HepG2 (cell line): ENCODE data around the gene LYRM4. TPM values are rescaled to one million over a fixed set of nuclear protein-coding genes. Genes with fewer than 3 reads are reported as not detected.

ENCODE experiments used
- BRCA1 ChIP-seq: sonication (generic); formaldehyde crosslinking; IDR thresholded peaks from 2 replicates; pipeline ENCODE4 v1.4.0; 2020; ENCODE audit warnings: missing genetic modification reagents
- ERF ChIP-seq: IDR thresholded peaks from 2 replicates; pipeline ENCODE4 v1.6.1; 2018; ENCODE audit warnings: missing biosample characterization, missing genetic modification reagents
- GATA4 ChIP-seq: sonication (generic); IDR thresholded peaks from 2 replicates; pipeline ENCODE4 v1.6.1; 2016; ENCODE audit warnings: antibody characterized with exemption, low read depth, borderline replicate concordance
- HOXD1 ChIP-seq: sonication (generic); formaldehyde crosslinking; IDR thresholded peaks from 2 replicates; pipeline ENCODE4 v1.5.0; 2020; ENCODE audit warnings: missing genetic modification reagents
- JDP2 ChIP-seq: sonication (generic); formaldehyde crosslinking; IDR thresholded peaks from 2 replicates; pipeline ENCODE4 v1.8.1; 2022; ENCODE audit warnings: missing genetic modification reagents, borderline replicate concordance
- KDM4B ChIP-seq: sonication (generic); formaldehyde crosslinking; IDR thresholded peaks from 2 replicates; pipeline ENCODE4 v1.4.0; 2020; ENCODE audit warnings: missing genetic modification reagents
- ZNF790 ChIP-seq: sonication (generic); formaldehyde crosslinking; IDR thresholded peaks from 2 replicates; pipeline ENCODE4 v1.8.0; 2022; ENCODE audit warnings: missing genetic modification reagents, mild to moderate bottlenecking, borderline replicate concordance
- polyA plus RNA-seq, 8 experiments: library from polyadenylated mRNA; depleted of rRNA in 3 of 8; stranded (reverse) in 7 of 8; unstranded in 1 of 8; fragments of >200 nt; fragmentation: Illumina TruSeq in 4 of 8; extraction: Trizol in 4 of 8; gene quantifications; 2 replicates each; pipeline versions ENCODE4 v1.2.1 to v1.2.3, GENCODE V29; 2011 to 2016; ENCODE audit warnings: low read depth in 4 of 8, missing spikeins in 1 of 8, mixed read lengths in 1 of 8; ENCODE audit not compliant: insufficient read depth in 1 of 8
- total RNA-seq, 5 experiments: library from RNA; depleted of rRNA; stranded (reverse); fragments of >200 nt; fragmentation: Illumina TruSeq; extraction: Trizol; gene quantifications; 2 replicates each; pipeline ENCODE4 v1.2.3, GENCODE V29; 2016; ENCODE audit warnings: low read depth in 1 of 5
- TF ChIP-seq, protein P1 (sequence below): sonication (generic); formaldehyde crosslinking; IDR thresholded peaks from 2 replicates; pipeline ENCODE4 v1.4.0; 2020; ENCODE audit warnings: mild to moderate bottlenecking, low read depth, missing genetic modification reagents
- TF ChIP-seq, protein P2 (sequence below): sonication (generic); formaldehyde crosslinking; IDR thresholded peaks from 2 replicates; pipeline ENCODE4 v1.4.0; 2020; ENCODE audit warnings: mild to moderate bottlenecking, missing genetic modification reagents
- TF ChIP-seq, protein P3 (sequence below), 2 experiments: fragments of 450-650 bp in 1 of 2; sonication (generic) in 1 of 2; formaldehyde crosslinking; IDR thresholded peaks; 2 replicates each; pipeline versions ENCODE4 v1.5.0 to v1.8.0; 2020 to 2022; ENCODE audit warnings: mild to moderate bottlenecking in 1 of 2, missing genetic modification reagents in 1 of 2
- TF ChIP-seq, protein P4 (sequence below): sonication (generic); formaldehyde crosslinking; IDR thresholded peaks from 2 replicates; pipeline ENCODE4 v1.5.1; 2020; ENCODE audit warnings: mild to moderate bottlenecking, missing genetic modification reagents, moderate library complexity
- TF ChIP-seq, protein P5 (sequence below): IDR thresholded peaks from 2 replicates; pipeline ENCODE4 v1.6.1; 2016; ENCODE audit warnings: low read depth, control low read depth

LYRM4 gene
- total and polyA plus RNA-seq, 2 of the 13 experiments (the other 11 are each of a cell fraction or from before 2014, with no cell fraction given) = 64.6 to 67.5 TPM

DNA sequence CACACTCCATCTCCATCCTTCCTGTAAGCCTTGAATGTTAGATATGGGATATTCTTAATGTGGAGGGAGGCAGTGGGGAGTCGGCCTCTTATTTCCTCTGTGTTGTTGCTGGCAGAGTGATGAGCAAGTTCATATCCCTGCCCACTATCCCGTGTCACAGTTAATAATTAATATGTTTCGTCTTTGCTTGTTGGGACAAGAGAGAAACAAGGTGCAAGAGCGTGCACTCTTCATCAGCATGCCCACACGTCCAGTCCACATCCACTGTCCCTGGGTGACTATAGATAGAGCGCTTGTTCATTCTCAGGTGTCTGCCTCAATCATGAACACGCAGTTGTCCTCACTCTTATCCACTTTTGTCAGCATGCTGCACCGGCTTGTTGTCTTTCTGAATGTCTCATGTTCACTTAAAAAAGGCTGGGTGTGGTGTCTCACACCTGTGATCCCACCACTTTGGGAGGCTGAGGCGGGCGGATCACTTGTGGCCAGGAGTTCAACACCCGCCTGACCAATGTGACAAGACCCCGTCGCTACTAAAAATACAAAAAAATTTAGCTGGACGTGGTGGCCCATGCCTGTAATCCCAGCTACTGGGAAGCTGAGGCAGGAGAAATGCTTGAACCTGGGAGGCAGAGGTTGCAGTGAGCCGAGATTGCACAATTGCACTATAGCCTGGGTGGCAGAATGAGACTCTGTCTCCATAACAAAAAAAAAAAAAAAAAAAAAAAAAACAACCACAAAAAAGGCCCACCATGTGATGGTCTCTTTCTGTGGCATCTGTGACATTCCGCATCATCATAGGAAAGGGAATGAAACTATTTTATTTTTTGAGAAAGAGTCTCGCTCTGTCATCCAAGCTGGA lies 141.4 kb downstream of the LYRM4 start (continued):
- TF ChIP-seq, protein P1, sequence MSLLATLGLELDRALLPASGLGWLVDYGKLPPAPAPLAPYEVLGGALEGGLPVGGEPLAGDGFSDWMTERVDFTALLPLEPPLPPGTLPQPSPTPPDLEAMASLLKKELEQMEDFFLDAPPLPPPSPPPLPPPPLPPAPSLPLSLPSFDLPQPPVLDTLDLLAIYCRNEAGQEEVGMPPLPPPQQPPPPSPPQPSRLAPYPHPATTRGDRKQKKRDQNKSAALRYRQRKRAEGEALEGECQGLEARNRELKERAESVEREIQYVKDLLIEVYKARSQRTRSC (CRISPR knock-in tag) = 0 out of 2 replicates have a peak, but pooled peaks have one; percentile 54
- TF ChIP-seq, protein P2, sequence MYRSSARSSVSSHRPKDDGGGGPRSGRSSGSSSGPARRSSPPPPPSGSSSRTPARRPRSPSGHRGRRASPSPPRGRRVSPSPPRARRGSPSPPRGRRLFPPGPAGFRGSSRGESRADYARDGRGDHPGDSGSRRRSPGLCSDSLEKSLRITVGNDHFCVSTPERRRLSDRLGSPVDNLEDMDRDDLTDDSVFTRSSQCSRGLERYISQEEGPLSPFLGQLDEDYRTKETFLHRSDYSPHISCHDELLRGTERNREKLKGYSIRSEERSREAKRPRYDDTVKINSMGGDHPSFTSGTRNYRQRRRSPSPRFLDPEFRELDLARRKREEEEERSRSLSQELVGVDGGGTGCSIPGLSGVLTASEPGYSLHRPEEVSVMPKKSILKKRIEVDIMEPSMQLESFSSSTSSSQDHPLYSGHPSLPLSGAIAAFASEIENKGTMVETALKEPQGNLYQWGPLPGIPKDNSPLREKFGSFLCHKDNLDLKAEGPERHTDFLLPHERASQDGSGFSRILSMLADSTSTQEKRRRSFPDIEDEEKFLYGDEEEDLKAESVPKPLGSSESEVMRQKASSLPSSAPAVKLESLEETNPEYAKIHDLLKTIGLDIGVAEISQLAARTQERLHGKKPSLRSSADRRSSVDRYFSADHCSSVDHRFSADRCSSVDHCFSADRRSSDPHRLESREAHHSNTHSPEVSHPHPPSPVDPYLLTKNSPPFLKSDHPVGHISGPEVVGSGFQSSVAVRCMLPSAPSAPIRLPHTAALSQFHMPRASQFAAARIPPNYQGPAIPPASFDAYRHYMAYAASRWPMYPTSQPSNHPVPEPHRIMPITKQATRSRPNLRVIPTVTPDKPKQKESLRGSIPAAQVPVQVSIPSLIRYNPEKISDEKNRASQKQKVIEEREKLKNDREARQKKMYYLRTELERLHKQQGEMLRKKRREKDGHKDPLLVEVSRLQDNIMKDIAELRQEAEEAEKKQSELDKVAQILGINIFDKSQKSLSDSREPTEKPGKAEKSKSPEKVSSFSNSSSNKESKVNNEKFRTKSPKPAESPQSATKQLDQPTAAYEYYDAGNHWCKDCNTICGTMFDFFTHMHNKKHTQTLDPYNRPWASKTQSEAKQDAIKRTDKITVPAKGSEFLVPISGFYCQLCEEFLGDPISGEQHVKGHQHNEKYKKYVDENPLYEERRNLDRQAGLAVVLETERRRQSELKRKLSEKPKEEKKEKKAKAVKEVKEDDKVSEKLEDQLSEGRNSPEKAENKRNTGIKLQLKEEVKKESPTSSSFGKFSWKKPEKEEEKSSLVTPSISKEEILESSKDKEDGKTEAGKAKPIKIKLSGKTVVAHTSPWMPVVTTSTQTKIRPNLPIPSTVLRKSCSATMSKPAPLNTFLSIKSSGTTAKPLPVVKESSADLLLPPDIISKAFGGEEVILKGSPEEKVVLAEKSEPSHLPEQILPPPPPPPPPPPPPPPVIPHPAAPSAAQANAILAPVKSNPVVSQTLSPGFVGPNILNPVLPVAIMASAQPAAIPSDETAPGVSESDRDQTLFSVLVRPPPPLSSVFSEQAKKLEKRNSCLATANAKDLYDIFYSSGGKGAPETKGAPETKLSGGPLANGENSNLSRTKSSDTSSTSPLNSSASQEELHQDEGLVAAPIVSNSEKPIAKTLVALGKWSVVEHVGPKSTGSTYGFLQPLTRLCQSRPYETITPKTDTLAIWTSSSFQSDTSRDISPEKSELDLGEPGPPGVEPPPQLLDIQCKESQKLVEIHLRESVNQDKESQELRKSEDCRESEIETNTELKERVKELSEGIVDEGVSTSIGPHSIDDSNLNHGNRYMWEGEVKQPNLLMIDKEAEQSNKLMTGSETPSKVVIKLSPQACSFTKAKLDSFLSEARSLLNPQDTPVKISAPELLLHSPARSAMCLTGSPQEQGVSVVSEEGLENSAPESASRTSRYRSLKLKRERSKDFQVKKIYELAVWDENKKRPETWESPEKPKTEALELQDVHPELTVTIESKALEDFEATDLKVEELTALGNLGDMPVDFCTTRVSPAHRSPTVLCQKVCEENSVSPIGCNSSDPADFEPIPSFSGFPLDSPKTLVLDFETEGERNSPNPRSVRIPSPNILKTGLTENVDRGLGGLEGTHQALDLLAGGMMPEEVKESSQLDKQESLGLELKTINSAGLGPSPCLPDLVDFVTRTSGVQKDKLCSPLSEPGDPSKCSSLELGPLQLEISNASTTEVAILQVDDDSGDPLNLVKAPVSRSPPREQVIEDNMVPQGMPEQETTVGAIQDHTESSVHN (CRISPR knock-in tag) = 0 out of 2 replicates have a peak, but pooled peaks have one; percentile 48
- TF ChIP-seq JDP2 (CRISPR knock-in tag) (no peak), ERF (no peak), BRCA1 (CRISPR knock-in tag) (no peak), KDM4B (CRISPR knock-in tag) (no peak), ZNF790 (CRISPR knock-in tag) (no peak), HOXD1 (no peak), GATA4 (no peak)
- TF ChIP-seq, protein P3, sequence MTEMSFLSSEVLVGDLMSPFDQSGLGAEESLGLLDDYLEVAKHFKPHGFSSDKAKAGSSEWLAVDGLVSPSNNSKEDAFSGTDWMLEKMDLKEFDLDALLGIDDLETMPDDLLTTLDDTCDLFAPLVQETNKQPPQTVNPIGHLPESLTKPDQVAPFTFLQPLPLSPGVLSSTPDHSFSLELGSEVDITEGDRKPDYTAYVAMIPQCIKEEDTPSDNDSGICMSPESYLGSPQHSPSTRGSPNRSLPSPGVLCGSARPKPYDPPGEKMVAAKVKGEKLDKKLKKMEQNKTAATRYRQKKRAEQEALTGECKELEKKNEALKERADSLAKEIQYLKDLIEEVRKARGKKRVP (CRISPR knock-in tag; IDR thresholded peaks at IDR 0.05) = no peak
- TF ChIP-seq, protein P4, sequence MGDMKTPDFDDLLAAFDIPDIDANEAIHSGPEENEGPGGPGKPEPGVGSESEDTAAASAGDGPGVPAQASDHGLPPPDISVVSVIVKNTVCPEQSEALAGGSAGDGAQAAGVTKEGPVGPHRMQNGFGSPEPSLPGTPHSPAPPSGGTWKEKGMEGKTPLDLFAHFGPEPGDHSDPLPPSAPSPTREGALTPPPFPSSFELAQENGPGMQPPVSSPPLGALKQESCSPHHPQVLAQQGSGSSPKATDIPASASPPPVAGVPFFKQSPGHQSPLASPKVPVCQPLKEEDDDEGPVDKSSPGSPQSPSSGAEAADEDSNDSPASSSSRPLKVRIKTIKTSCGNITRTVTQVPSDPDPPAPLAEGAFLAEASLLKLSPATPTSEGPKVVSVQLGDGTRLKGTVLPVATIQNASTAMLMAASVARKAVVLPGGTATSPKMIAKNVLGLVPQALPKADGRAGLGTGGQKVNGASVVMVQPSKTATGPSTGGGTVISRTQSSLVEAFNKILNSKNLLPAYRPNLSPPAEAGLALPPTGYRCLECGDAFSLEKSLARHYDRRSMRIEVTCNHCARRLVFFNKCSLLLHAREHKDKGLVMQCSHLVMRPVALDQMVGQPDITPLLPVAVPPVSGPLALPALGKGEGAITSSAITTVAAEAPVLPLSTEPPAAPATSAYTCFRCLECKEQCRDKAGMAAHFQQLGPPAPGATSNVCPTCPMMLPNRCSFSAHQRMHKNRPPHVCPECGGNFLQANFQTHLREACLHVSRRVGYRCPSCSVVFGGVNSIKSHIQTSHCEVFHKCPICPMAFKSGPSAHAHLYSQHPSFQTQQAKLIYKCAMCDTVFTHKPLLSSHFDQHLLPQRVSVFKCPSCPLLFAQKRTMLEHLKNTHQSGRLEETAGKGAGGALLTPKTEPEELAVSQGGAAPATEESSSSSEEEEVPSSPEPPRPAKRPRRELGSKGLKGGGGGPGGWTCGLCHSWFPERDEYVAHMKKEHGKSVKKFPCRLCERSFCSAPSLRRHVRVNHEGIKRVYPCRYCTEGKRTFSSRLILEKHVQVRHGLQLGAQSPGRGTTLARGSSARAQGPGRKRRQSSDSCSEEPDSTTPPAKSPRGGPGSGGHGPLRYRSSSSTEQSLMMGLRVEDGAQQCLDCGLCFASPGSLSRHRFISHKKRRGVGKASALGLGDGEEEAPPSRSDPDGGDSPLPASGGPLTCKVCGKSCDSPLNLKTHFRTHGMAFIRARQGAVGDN (CRISPR knock-in tag) = peak; percentile 34
- TF ChIP-seq, protein P5, sequence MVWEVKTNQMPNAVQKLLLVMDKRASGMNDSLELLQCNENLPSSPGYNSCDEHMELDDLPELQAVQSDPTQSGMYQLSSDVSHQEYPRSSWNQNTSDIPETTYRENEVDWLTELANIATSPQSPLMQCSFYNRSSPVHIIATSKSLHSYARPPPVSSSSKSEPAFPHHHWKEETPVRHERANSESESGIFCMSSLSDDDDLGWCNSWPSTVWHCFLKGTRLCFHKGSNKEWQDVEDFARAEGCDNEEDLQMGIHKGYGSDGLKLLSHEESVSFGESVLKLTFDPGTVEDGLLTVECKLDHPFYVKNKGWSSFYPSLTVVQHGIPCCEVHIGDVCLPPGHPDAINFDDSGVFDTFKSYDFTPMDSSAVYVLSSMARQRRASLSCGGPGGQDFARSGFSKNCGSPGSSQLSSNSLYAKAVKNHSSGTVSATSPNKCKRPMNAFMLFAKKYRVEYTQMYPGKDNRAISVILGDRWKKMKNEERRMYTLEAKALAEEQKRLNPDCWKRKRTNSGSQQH = no peak; the same call in 1 of the 2 replicates
